Measurements from ENCODE around the gene CRIP1.

GRCh38 chr14:105503935-105504692 is 17.4 kb downstream of the CRIP1 start:
- no peak for TF ChIP-seq EZH2 (IDR thresholded peaks at IDR 0.05; ENCODE audit: borderline replicate concordance, insufficient read depth, low read depth, low read length, poor library complexity, severe bottlenecking)
- TF ChIP-seq, protein P1, sequence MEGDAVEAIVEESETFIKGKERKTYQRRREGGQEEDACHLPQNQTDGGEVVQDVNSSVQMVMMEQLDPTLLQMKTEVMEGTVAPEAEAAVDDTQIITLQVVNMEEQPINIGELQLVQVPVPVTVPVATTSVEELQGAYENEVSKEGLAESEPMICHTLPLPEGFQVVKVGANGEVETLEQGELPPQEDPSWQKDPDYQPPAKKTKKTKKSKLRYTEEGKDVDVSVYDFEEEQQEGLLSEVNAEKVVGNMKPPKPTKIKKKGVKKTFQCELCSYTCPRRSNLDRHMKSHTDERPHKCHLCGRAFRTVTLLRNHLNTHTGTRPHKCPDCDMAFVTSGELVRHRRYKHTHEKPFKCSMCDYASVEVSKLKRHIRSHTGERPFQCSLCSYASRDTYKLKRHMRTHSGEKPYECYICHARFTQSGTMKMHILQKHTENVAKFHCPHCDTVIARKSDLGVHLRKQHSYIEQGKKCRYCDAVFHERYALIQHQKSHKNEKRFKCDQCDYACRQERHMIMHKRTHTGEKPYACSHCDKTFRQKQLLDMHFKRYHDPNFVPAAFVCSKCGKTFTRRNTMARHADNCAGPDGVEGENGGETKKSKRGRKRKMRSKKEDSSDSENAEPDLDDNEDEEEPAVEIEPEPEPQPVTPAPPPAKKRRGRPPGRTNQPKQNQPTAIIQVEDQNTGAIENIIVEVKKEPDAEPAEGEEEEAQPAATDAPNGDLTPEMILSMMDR (IDR thresholded peaks at IDR 0.05), result no peak
